DOHH2 (cell line): Measurements from ENCODE around the gene MT4.

Source experiments
- EZH2phosphoT487 ChIP-seq: fragments of 200-600 bp; sonication (generic); IDR thresholded peaks from 2 replicates; pipeline ENCODE4 v1.6.1; 2017; ENCODE audit warnings: borderline replicate concordance, mild to moderate bottlenecking, antibody characterized with exemption, low read length, moderate library complexity, mixed read lengths
- TF ChIP-seq, protein P1 (sequence below): fragments of 200-600 bp; sonication (generic); IDR thresholded peaks from one replicate; pipeline ENCODE4 v1.5.1; 2014; ENCODE audit warnings: antibody characterized with exemption, mild to moderate bottlenecking, low read depth, low read length; ENCODE audit not compliant: poor library complexity, severe bottlenecking

DNA sequence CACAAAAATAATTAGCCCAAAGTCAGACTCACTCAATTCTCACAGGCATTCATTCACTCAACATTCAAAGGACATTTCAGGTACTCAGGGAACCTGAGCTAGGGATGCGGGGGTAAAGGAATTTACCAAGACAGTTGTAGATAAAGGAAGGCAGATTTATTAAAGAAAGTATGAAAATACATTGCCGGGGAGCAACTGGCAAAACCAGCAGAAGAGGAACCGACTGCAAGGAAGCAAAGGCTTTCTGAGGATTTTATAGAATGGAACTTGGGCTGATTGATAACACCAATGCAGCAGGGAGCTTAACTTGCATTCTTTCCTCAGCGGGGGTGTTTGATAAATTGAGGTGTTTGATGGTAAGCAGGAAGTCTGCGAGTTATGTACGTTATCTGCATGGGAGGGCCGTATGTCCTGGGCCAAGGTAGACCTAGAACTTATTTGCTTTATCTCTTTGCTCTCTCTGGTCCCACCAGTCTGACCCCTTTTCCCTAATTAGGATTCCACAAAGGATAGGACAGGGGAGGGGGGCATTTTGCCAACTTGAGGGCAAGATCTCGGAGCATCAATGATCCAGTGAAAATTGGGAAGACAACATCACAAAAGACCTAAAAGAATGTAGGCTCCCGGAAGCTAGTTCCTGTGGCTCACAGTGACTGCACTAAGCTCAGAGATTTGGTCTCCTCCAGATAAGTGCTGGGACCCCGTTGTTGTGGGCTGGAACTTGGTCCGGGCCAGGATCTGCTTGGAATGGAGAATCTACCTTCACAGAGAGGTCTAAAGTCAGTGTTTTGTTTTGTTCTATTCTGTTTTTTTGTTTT, 18.7 kb downstream of the MT4 start:
- no peak for TF ChIP-seq EZH2phosphoT487
- TF ChIP-seq, protein P1, sequence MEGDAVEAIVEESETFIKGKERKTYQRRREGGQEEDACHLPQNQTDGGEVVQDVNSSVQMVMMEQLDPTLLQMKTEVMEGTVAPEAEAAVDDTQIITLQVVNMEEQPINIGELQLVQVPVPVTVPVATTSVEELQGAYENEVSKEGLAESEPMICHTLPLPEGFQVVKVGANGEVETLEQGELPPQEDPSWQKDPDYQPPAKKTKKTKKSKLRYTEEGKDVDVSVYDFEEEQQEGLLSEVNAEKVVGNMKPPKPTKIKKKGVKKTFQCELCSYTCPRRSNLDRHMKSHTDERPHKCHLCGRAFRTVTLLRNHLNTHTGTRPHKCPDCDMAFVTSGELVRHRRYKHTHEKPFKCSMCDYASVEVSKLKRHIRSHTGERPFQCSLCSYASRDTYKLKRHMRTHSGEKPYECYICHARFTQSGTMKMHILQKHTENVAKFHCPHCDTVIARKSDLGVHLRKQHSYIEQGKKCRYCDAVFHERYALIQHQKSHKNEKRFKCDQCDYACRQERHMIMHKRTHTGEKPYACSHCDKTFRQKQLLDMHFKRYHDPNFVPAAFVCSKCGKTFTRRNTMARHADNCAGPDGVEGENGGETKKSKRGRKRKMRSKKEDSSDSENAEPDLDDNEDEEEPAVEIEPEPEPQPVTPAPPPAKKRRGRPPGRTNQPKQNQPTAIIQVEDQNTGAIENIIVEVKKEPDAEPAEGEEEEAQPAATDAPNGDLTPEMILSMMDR = no peak
